Measurements from ENCODE around the gene FOSL1.

- no peak for TF ChIP-seq CTCF (IDR thresholded peaks at IDR 0.05)
- no peak for TF ChIP-seq POLR2A (IDR thresholded peaks at IDR 0.05)
Observed at GRCh38 chr11:65932558-65932919, 32.4 kb upstream of the FOSL1 start.
